ENCODE measurements around the gene SLC24A3.

Gene SLC24A3

DNA sequence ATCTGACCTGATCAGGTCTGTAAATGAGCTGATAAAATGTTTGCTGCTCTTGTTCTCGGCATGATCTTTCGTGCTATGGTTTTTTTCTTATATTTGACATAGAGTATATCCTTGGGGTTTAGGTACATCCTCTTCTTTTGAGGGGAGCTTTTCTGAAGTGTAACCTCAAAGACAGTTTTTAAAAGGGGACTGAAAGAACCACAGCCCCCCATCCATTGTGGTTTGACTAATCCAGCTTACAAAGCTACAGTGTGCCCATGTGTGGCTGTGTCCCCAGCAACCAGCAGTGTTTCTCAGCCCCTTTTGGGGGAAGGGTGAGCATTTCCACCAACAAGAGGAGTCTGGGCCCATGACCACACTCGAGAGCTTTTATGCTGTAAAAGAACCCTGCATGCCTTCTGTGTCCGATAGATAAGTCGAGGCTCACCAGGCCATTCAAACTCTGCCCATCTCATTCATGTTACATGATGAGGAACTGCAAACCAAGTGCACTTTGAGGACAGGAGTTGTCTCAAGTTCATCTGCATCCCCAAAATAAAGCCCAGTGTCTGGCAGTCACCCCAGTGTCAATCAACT, 266.0 kb downstream of the SLC24A3 start:
- no peak for FAIRE-seq

DNA sequence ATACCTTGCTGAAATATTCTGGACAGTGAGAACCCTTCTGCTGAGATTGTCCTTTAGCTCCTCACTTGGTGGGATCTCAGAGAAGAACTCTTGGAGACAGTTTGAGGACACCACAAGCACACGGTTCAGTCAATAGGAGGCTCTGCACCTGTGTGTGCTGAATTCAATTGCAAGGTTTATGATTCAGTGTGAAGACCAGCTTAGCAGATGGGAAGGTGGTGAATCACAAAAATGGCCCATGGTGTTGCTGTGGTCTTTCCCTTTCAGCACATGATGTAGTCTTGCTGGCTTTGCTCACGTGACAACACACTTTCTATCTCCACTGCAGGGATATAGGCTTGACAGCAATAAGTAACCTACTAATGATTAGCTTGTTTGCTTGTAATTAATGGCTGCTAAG, 270.3 kb downstream of the SLC24A3 start:
- no peak for FAIRE-seq

DNA sequence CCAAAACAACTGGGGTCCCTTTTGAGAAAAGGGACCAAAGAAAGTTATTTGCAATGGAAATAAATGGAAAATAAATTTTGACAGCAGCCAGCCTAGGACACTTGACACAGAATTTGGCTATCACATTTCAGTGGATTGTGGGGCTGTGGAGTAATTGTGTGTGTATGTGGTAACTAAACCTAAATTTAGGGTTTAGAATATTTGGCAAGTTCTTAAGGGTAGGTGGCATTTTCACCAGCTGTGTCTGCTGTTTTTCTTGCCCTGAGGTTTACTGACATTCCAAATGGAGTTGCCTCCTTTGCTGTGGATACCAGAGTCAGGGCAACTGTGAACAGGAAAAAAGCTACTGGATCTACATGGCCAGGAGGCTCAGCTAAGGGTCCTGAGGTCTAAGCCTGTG, 270.9 kb downstream of the SLC24A3 start:
- no peak for FAIRE-seq

DNA sequence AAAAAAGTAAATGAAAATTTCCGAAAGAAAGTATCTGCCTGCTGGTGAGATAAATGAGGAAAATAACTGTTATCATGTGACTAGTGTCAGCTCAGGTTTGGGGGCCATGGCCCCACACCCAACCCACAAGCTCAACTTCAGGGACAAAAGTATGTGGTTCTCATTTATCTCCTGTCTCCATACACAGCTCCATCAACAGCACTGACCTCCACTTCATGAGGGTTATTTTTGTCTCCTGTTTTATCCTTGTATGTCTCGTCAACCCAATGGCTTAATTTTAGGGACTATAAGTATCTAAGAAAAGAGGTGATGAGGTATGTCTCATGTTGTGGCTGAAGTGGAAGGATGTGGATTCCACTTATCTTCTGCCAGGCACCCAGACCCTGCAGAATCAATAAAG, 274.0 kb downstream of the SLC24A3 start:
- FAIRE-seq = no peak

DNA sequence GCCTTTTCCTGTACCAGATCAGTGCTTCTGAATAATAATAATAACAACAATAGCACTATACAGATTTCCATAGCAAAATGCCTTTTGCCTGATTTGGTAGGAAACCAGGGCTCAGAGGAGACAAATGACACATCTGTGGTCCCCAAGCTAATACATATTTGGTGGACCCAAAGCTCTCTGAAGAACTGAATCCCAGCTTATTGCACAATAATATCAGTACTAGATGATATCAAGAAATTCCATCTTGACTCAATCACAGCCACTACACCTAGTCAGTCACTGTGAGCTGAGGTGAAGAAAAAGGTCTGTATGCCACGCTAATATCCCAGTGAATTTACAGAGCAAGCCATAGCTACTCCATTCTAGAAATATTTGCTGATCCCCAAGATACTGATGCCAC, 275.0 kb downstream of the SLC24A3 start:
- no peak for FAIRE-seq

DNA sequence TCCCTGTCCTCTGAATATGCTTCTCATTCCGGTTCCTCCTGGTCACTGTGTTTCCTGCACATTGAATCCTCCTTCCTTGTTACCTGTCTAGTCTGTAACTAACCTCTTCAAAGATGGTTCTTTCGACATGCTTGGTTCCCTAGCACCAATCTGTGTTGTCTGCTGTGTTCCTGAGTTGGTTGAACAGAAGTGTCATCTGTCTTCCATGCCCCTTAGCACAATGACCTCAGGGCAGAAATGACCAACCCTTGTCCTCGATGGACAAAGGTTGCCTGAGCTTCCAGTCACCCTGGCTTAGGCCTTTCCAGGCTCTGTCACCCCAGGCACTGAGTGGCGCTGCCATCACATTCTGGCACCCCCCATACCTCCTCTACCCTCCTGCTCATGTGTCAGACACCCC, 278.8 kb downstream of the SLC24A3 start:
- no peak for FAIRE-seq

DNA sequence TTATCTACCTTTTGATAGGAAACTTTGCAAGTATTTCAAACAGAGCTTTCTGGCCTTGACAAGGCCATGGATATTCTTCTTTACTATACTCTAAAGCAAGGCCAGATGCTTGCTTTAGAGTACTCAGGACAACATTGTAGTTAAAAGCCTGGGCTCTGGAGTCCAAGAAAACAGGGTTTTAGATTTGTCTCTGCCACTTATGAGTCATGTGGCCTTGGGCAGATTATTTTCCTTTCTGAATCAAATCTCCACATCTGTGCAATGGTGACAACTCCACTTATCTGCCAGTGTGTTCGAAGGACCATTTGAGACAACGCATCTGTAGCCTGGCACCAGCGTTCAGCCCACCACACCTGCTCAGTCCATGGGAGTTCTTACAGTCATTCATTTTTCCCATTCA, 279.7 kb downstream of the SLC24A3 start:
- no peak for FAIRE-seq

DNA sequence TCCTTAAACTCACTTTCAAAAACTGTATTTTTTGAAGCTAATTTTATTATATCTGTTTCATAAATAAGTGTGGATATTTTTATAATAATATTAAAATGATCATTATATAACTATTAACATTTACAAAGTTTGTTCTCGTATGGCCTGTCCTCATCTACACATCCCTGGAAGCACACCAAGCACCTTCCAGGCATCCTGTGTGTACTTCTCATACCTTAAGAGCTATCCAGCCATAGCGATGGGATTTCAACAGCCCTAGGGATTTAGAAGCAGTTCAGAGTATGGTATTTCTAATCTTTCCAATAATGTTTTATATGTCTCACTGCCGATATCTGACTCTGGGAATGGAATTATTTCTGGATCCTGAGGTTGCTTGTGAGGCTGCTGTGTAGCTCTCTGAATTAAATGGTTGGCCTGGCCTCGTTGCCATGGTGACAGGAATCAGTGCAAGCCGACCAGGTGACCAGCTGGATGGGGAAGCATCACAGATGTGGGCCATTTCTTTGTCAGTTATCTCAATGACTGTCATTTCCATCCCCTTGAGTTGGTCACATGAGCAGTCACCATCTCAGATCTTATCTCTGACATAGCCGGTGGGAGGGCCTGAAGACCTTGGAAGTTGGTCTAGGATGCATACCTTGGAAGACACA, 280.4 kb downstream of the SLC24A3 start:
- FAIRE-seq = no peak

DNA sequence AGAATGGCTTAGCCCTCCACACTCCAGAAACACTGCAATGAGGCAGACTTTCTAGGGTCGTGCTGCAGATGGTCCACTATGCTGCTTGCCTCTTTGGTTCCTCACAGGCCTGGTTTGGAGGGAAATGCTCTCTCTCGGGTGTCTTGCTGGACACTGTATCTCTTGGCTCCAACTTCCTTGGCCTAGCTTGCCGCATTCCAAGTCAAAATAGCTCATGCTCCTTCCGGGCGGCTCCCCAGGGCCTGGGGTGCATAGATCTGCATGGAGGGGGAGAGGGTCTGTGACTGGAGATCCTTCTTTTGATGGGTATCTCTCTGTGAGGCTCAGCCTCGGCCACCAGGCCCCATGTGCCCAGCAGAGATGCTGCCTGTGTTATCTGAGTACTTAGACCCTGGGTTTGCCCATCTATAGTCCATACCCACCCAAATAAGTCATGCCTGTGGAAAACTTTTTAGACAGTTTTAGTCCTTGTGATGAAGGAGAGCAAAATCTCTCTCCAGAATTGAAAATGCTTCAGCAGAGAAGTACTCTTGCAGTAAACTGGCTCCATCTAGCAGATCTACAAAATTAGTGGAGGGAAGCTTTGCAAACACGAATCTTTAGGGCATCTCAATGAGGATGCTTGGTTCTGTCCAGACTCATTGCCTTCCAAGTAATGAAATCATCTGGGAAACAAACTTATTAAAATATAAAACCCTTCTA, 281.5 kb downstream of the SLC24A3 start:
- no peak for FAIRE-seq

DNA sequence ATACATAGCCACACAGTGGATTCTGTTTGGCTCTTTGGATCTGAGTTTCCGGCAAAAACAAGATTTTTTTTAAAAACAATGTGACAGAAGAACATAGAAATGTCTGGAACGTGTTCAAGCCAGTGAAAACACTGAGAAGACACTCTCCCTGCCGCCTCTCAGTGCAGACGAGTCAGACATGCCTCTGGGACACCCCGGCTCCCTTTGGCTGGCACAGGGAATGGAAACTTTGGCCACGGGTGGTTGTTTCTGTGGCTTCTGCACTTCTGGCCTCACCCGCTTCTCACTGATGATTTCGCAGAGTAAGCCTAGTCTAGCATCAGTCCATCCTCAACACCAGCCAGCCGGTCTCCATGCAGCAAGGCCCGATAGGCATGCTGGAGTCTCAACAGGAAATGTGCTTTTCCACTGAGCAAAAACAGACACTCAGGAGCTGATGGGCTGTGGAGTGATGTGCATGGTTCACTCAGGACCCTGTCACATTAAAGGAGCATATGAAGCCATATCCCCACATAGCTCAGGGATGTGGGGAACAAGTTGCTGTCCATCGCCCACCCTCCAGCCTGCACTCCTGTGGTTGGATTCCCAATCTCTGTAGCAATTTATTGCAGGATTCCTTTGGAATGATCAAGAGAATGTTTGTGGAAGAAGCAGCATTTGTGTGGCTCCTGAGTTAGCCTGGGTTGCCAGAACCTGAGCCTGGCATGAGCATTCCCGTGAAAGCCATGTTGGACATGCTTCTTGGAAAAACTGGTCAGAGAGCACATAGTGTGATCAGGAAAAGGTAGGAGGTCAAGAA, 283.7 kb downstream of the SLC24A3 start:
- no peak for FAIRE-seq

DNA sequence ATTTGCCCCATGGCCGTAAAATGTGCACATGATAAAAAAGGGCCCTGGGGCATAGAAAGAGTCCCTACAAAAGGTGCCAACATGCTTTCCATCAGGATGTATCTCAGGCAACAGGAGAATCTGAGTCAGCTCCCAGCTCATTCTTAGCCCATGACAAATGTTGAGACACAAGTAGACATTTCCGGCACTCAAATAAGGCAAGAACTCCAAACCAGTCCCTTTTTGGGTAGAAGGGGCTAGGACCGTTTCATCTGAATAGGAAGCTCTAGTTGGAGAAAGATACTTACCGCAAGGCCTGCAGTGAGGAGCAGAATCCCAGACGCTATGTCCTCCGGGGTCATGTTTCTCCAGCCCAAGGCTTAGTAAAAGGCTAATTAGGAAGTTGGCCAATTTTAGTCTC, 284.6 kb downstream of the SLC24A3 start:
- no peak for FAIRE-seq

DNA sequence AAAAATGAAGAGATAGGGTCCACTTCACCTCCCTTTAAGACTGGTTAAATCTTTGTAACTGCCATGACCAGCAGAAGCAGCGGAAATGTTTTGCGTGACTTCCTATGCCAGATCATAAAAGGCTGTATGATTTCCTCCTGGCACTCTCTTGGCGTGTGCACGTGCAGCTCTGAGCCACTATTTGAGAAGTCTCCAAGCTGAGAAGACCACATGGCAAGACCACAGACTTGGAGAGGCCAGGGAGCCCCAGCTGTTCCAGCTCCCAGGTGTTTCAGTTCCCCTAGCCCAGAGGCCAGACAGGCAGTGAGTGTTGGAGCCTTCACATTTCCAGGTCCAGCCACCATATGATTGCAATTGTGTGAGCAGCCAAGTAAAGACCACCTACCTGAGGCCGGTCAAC, 286.3 kb downstream of the SLC24A3 start:
- FAIRE-seq = no peak

DNA sequence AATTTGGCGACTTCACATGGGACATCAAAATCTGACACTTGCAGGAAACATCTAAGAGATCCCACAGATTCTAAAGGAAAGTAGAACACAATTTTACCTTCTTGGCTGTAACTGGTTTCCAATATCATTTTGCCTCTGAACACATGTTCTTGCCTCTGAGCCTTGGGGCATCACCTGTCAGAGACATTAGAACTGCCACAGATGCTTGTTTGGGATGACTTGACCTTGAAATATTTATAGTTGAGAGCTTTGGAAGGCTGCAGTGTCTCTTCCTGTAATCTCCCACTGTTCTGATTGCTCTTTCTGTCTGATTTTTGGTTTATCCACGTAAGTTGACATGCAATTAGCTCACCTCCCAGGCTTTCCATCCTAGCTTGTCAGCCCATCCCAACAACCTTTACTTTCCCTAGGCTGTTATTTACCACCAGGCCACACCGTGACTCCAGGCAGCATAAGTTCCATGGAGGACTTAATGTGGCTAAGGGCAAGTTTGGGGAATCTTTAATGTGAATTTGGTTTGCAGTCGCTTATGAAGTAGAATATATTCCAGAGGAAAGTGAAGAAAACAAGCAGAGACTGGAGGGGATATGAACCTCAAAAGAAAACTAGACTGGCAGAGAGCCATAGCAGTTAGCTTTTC, 289.2 kb downstream of the SLC24A3 start:
- no peak for FAIRE-seq

DNA sequence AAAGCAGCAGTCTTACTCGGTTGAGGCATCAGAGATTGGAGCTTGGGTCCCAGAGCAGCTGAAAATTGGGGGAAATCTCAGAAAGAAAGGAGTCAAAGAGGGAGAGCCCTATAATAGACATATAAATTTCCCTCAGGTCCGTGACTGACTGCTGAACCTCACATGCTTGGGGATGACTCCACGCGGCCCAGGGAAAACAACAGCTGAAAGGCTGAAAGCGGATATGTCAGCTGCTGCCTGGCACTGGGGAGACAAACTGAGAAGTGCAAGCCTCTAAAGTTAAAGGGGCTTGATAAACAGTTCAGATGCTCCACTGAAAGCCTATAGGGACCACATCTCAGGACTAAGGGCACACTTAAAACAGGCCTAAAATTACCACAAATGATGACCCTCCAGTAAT, 289.7 kb downstream of the SLC24A3 start:
- no peak for FAIRE-seq

DNA sequence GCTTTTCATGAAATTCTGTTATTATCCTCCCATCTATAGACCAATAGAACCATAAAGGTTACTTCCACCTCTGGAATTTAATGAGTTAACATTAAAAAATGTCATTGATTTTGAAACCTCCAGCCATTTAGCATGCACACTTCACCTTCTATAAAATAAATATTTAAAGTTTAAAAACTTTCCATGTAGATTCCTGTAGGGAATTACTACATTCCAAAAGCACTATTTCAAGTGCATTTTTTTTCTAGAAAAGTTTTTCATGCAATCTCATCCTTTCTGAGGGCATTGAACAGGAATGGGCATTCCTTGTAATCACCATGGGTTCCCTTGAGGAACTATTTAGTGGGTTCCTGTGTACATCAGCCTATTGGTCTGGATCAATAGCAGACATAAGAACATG, 291.8 kb downstream of the SLC24A3 start:
- no peak for FAIRE-seq

DNA sequence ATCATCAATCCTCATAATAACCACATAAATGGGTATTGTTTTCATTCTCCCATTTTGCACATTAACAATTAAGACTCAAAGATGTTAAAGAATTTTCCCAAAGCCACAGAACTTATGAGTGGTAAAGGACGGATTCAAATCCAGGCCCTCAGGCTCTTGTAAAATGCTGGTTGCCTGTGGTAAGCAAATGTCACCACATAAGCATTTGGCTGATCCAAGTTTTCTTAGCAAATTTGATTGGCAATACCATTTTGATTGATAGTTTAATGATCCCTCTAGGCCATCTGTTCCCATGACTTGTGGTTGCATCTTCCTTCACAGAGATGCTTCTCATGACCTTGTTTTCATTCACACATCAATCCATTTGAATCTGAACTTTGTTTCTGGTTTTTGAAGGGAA, 293.6 kb downstream of the SLC24A3 start:
- FAIRE-seq = no peak

DNA sequence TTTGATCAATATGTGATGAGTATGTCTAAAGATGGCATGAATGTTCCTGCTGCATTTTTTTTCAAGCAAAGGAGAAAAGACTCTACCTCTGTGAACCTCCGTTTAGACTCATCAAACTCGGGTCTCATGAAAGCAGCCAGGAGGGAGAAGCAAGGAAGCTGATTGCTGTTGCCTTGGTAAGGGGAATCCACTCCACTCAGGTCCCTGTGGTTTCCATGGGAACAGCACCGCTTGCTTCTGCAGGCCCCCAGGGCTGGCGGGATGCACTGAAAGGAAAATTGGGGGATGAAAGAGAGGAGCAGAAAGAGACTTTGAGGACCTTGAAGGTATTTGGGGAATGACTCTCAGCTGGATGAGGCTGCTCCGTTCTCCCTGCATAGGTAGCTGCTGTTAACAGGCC, 296.0 kb downstream of the SLC24A3 start:
- FAIRE-seq = no peak

DNA sequence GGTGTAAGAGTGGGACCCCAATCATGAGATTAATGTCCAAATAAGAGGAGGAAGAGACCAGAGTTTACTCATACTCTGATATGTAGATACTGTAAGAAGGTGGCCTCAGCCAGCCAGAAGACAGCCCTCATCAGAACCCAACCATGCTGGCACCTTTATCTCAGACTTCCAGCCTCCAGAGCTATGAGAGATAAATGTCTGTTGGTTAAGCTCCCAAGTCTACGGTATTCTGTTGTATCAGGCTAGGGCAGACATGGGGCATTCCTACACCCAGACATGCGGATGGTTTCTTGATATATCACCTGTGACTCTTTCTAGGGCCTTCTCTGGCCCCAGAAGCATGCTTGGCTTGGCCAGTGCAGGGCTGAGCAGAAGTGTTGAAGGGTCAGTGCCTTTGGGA, 298.2 kb downstream of the SLC24A3 start:
- no peak for FAIRE-seq

DNA sequence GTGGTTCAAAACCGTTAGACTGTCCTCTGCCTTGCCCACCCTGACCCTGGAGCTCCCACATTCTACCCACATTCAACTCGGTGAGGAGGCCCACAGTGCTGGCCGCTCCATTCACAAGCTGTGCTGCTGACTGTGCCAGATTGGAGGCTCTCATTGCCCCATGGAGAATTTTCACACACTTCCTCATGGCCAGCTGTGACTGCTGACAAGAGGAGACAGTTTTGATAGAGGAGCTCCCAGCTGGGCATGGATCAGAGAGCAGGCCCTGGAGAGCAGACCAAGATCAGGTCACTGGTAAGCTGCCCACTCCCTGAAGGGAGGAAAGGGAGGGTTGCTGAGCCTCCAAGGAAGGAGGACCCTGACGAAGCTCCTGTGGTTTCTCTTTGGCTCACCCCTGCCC, 299.5 kb downstream of the SLC24A3 start:
- FAIRE-seq = no peak

DNA sequence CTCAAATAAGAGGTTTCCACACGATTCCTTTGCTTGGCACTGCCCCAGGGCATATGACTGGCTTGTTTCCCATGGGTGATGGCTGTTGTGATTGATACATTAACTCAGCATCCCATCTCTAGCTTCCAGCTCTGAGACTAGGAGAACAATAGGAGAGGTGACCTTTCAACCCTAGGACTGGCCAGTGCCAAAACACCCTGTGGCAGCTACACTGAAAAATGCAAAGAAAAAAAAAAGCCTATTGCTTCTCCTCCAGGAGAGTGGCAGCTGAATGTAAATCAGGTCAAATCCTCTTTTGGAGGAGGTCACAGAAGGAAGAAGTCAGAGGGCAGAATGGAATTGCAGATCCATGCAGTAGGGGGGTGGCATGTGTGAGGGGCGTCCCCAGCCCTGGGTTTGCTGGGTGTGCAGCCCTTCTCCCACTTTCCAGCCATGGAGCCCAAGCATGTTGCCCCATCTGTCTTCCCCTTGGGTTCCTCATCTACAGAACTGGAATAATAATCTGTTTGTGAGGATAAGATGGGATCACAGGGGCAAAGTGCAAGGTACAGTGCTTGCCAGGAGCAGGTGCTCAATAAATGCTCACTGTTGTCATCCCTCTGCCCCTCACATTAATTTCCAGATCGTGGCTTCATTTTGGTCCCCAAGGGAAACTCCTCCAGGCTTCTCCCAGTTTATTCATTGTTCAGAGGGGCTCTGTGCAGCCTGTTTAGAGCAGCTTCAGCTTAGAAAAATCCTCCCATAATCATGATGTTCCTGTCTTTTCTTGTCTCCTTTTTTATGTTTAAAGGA, 300.6 kb downstream of the SLC24A3 start:
- no peak for FAIRE-seq

DNA sequence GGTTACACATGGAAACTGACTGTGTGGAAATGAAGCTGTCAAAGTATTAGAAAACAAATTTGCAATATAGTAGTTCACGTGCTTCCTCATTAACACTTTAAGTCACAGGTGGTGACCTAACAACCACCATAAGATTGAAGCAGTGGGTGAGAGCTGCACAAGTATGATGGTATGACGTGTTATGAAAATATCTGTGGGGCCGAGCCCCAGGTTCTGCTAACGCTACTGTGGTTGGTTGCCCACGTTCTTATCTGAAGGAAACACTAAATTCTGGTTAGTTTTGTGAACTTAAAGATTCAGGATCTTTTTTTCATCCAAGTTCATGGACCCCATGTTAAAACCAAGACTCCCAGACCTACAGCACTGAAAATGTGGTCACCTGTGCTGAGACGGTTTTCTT, 302.6 kb downstream of the SLC24A3 start:
- FAIRE-seq = no peak

DNA sequence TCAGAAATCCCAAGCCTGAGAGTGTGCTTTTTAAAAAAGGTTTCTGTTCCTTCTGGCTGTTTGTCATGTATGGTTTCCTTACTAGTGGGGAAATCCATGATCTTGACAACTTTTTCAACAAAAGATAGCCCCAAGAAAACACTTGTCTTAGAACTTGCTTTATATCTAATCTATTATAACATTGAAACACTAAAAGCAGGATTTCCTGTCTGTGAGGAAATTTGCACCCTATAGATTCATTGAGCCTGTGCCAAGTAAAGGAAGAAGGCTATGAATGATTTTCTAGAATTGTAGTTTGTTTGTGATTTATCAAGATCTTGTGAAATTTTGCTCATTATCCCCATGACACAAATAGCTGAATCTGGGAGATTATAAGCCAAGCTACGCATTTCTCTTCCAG, 307.0 kb downstream of the SLC24A3 start:
- no peak for FAIRE-seq

DNA sequence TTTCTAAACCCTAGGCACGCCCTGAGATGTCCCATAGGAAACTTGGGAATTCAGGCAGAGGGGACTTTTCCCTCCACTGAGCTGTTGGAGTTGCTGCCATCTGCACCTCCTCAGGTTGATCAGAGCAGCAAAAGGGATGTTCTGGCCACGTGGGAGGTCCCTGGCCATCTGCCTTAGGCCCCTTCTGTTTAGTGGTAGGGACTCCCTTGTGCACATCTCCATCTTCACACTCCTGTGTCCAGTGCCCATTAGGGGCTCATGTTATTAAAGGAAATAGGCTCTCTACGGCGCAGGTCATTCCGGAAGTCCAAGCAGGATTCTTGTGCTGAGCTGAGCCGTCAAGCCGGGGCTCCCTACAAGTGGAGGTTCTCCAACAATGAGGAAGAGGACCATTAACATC, 307.8 kb downstream of the SLC24A3 start:
- no peak for FAIRE-seq
